ENCODE data around the gene GNL3L.
"Not testable (repeated sequence)": the region's sequence is repeated elsewhere in the genome, so short reads cannot be mapped to it uniquely, and the experiment has no call there.

GNL3L gene

DNA sequence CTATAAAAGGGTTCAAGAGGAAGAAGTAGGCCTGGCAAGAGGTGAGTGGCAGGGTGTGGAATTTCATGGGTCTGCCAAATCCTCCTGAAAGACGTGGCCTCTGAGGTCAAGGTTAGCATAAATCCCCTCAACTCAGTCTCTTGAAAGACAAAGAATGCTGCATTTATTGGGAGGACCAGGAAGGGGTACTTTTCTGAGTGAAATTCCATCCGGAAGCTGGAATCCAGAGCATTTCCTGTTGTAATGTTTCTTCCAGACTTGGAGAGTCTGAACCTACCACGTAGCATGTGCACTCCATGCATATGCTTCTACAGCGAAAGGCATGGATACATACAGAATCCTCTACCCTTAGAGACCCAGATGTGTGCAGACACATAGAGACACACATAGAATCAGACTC, 20.6 kb upstream of the GNL3L start:
- DNase-seq (ENCODE audit: low spot score in 2 of 2) = peak; percentile 24 to 29
- Histone ChIP-seq H3K4me3 (no peak overlapping the region), H3K36me3 (replicated peaks) (no peaks in the 10 kb centered on the region), H3K27me3 (ENCODE audit: low read depth) (no peaks in the 10 kb centered on the region), H3K9me3 (peaks cover 6% of the 10 kb centered on the region), H3K4me1 (peaks cover 8% of the 10 kb centered on the region; the same call in 1 of the 2 replicates)
- in situ Hi-C loops (cut with MboI; ENCODE audit: low sequenced_read_pairs) = no loop called here

DNA sequence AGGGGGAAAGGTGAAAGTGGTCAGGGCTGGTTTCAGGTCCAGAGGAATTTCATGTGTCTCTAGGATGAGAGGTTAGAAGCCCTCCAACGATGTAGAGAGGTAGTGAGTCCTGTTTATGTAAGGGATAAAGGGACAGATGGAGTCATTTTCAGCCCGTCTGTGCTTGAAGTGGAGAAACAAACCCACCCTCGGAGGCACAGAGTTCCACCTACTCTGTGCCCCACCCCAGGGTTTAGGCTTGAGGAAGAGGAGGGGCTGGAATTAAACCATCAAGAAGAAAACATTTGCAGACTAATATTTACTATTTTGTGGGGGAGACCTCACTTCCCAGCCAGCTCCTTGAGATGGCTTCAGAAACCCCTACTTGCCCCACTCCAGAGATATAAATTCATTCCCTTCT, 868 bp upstream of the GNL3L start:
- H3K27me3 ChIP-seq (ENCODE audit: low read depth) = no peaks in the 10 kb centered on the region
- peaks cover 36% of the 10 kb centered on the region for H3K36me3 ChIP-seq (replicated peaks)
- H3K9me3 ChIP-seq = peaks cover 7% of the 10 kb centered on the region
- peaks cover 22% of the 10 kb centered on the region for H3K4me1 ChIP-seq
- in situ Hi-C loops (cut with MboI; ENCODE audit: low sequenced_read_pairs) = no loop called here
- H3K4me3 ChIP-seq = no peak overlapping the region
- DNase-seq (ENCODE audit: low spot score in 2 of 2) = no peak

DNA sequence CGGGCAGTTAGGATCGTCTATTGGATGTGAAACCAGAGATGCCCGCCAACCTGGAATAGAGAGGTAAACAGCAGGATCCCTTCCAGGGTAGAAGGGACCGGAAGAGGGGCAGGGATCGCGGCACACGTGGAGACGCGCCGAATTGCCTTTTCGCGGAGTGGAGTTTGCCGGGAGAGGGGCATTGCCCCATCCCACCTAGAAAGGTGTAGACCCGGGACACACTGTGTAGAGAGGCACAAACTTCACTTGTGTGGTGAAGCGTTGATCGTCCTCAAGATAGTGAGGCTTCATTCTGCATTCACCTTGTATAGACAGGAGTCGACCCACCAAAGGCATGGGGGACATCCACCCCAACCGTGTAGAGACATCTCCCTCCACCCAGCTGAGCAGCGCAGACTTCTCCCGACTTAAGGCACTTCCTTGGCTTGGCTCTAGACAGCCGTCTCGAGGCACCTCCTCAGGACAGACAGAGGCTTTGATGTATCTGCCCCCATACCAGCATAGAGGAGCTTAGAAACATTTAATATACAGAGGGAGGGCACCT, 410 bp downstream of the GNL3L start:
- DNase-seq (ENCODE audit: low spot score in 2 of 2) = peak in 1 of 2 experiments; percentile 14
- peaks cover 24% of the 10 kb centered on the region for H3K4me1 ChIP-seq
- H3K36me3 ChIP-seq (replicated peaks) = peaks cover 43% of the 10 kb centered on the region
- in situ Hi-C loops (cut with MboI; ENCODE audit: low sequenced_read_pairs) = no loop called here
- H3K27me3 ChIP-seq (ENCODE audit: low read depth) = no peaks in the 10 kb centered on the region
- H3K9me3 ChIP-seq = peaks cover 7% of the 10 kb centered on the region
- H3K4me3 ChIP-seq = peak overlapping the region; percentile 82

DNA sequence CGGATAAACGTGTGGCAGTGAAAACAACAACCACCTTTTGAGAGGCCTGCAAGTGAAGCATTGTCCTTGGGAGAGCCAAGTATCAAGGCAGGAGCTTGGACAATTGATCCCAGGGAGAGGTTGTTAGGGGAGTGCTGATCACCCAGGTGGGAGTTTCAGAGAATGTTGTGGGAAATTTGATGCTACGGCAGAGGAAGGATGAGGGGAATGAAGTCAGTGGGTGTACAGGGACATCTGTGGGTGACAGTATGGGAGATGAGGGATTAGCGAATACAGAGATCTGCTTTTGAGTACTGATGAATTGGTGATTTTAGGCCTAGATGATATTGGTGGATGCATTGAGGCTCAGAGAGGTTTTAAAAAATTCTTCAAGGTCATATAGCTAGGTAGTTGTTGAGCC, 4.3 kb downstream of the GNL3L start:
- Histone ChIP-seq H3K4me1 (peaks cover 23% of the 10 kb centered on the region), H3K27me3 (ENCODE audit: low read depth) (no peaks in the 10 kb centered on the region), H3K9me3 (peaks cover 1% of the 10 kb centered on the region), H3K36me3 (replicated peaks) (peaks cover 76% of the 10 kb centered on the region), H3K4me3 (no peak overlapping the region)
- no peak for DNase-seq (ENCODE audit: low spot score in 2 of 2)
- in situ Hi-C loops (cut with MboI; ENCODE audit: low sequenced_read_pairs) = no loop called here

DNA sequence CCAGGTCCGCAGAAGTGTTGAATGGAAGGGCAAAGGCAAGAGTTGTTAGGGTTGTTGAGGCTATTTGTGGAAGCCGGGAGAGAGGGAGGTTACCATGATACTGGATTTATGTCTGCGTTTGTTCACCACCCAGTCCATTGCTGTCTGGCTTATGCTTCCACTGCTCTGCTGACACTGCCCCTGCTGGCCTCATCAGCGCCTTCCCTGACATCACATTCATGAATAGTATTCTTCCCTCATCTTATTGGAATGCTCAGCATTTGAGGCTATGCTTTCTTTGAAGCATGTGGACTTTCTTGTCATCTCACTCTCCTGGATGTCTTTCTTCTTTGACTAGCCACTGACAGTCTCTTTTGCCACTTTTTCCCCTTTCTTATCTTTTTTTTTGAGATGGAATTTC, 10.3 kb downstream of the GNL3L start:
- Histone ChIP-seq H3K4me3 (no peak overlapping the region), H3K36me3 (replicated peaks) (peaks cover 88% of the 10 kb centered on the region), H3K27me3 (ENCODE audit: low read depth) (no peaks in the 10 kb centered on the region), H3K9me3 (no peaks in the 10 kb centered on the region), H3K4me1 (no peaks in the 10 kb centered on the region)
- DNase-seq (ENCODE audit: low spot score in 2 of 2) = no peak
- in situ Hi-C loops (cut with MboI; ENCODE audit: low sequenced_read_pairs) = no loop called here

DNA sequence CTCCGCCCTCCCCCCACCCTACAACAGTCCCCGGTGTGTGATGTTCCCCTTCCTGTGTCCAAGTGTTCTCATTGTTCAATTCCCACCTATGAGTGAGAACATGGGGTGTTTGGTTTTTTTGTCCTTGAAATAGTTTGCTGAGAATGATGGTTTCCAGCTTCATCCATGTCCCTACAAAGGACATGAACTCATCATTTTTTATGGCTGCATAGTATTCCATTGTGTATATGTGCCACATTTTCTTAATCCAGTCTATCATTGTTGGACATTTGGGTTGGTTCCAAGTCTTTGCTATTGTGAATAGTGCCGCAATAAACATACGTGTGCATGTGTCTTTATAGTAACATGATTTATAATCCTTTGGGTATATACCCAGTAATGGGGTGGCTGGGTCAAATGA, 12.2 kb downstream of the GNL3L start:
- H3K9me3 ChIP-seq; H3K4me3 ChIP-seq; in situ Hi-C loops (cut with MboI; ENCODE audit: low sequenced_read_pairs); DNase-seq (ENCODE audit: low spot score in 2 of 2); H3K27me3 ChIP-seq (ENCODE audit: low read depth); H3K4me1 ChIP-seq: not testable (repeated sequence)
- H3K36me3 ChIP-seq (replicated peaks) = peaks cover 92% of the 10 kb centered on the region

DNA sequence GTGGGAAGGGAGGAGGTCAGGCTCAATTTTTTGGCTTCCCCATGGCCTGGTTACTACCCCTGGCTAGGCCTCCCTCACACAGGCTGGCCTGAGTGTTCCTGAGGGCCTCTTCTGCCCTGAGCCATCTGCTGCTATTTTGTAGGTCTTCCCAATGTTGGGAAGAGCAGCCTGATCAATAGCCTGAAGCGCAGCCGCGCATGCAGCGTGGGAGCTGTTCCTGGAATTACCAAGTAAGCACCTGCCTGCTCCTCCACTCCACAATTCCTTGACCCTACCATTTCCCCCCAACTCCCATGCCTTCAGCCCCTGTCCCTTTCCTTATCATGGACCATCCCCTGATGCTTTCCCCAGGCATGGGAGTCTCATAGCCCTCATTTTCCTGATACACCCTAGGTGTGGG, 20.8 kb downstream of the GNL3L start:
- peaks cover 93% of the 10 kb centered on the region for H3K36me3 ChIP-seq (replicated peaks)
- no peaks in the 10 kb centered on the region for H3K27me3 ChIP-seq (ENCODE audit: low read depth)
- H3K4me1 ChIP-seq = no peaks in the 10 kb centered on the region
- H3K9me3 ChIP-seq = no peaks in the 10 kb centered on the region
- no peak for DNase-seq (ENCODE audit: low spot score in 2 of 2)
- H3K4me3 ChIP-seq = no peak overlapping the region
- in situ Hi-C loops (cut with MboI; ENCODE audit: low sequenced_read_pairs) = no loop called here

DNA sequence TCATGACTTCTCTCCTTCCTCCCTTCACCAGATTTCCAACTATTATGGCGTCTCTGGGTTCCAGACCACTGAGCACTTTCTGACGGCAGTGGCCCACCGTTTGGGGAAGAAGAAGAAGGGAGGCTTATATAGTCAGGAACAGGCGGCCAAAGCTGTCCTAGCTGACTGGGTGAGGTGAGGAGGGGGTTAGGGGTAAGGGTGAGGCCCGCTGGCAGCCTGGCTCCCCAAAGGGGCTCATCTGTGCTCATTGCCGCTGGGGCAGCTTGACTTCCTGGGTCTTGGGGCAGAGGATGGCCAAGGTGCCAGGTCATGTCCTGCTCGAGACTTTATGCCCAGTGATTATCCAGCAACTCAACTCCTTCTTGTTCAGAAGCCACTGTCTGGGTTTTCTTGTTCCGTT, 21.8 kb downstream of the GNL3L start:
- Histone ChIP-seq H3K36me3 (replicated peaks) (peaks cover 94% of the 10 kb centered on the region), H3K4me3 (no peak overlapping the region), H3K4me1 (no peaks in the 10 kb centered on the region), H3K9me3 (no peaks in the 10 kb centered on the region), H3K27me3 (ENCODE audit: low read depth) (no peaks in the 10 kb centered on the region)
- DNase-seq (ENCODE audit: low spot score in 2 of 2) = no peak
- in situ Hi-C loops (cut with MboI; ENCODE audit: low sequenced_read_pairs) = no loop called here

DNA sequence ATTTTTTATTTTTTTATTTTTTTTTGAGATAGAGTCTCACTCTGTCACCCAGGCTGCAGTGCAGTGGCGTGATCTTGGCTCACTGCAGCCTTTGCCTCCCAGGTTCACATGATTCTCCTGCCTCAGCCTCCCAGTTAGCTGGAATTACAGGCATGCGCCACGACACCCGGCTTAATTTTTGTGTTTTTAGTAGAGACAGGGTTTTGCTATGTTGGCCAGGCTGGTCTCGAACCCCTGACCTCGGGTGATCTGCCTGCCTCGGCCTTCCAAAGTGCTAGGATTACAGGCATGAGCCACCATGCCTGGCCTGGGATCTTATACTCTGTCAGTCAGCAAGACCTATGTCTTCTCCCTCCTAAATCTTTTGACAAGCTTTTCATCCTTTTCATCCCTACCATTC, 25.0 kb downstream of the GNL3L start:
- H3K36me3 ChIP-seq (replicated peaks) = peaks cover 96% of the 10 kb centered on the region
- in situ Hi-C loops (cut with MboI; ENCODE audit: low sequenced_read_pairs); H3K9me3 ChIP-seq; DNase-seq (ENCODE audit: low spot score in 2 of 2); H3K27me3 ChIP-seq (ENCODE audit: low read depth); H3K4me1 ChIP-seq; H3K4me3 ChIP-seq: not testable (repeated sequence)

DNA sequence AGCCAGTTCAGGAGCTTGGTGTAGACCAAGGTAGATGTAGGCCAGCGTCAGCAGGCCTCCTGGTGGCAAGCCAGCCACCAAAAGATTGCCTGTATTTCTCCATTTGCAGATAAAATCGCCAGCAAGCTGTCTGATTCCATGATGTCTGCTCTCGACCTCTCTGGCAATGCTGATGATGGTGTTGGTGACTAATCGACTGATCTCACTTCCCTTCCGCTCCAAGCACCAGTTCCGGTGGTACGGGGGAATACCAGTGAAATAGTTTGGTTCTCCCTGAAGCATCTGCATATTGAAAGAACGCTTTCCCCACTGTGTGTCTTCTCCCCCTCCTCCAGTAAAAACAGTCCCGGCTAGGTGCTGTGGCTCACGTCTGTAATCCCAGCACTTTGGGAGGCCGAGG, 30.4 kb downstream of the GNL3L start:
- in situ Hi-C loops (cut with MboI; ENCODE audit: low sequenced_read_pairs) = no loop called here

DNA sequence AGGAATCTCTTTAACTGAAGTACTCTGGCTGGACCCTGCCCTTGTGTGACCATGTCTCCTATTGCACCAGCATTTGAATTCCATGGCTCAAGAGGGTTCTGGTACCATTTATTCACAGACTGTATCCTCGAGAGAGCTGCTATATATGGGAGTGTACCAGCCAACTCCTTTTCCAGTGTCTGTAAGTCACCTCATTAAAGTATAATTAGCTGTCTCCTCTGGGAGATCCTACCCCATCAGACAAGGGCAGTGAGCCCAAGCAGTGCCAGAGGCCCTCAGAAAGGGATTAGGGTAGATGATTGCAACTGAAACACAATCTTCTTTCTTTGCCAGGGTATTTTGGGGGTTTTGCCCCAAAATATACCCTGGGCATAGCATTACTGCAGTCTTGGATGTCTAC, 31.6 kb downstream of the GNL3L start:
- Histone ChIP-seq H3K36me3 (replicated peaks) (peaks cover 73% of the 10 kb centered on the region), H3K9me3 (no peaks in the 10 kb centered on the region), H3K27me3 (ENCODE audit: low read depth) (no peaks in the 10 kb centered on the region), H3K4me3 (no peak overlapping the region), H3K4me1 (peaks cover 17% of the 10 kb centered on the region)
- in situ Hi-C loops (cut with MboI; ENCODE audit: low sequenced_read_pairs) = no loop called here
- no peak for DNase-seq (ENCODE audit: low spot score in 2 of 2)

More for the DNA sequence above, 30.4 kb downstream of the GNL3L start:
- H3K4me3 ChIP-seq = no peak overlapping the region
- peaks cover 82% of the 10 kb centered on the region for H3K36me3 ChIP-seq (replicated peaks)
- peaks cover 6% of the 10 kb centered on the region for H3K4me1 ChIP-seq
- no peaks in the 10 kb centered on the region for H3K9me3 ChIP-seq
- DNase-seq (ENCODE audit: low spot score in 2 of 2) = no peak
- no peaks in the 10 kb centered on the region for H3K27me3 ChIP-seq (ENCODE audit: low read depth)

DNA sequence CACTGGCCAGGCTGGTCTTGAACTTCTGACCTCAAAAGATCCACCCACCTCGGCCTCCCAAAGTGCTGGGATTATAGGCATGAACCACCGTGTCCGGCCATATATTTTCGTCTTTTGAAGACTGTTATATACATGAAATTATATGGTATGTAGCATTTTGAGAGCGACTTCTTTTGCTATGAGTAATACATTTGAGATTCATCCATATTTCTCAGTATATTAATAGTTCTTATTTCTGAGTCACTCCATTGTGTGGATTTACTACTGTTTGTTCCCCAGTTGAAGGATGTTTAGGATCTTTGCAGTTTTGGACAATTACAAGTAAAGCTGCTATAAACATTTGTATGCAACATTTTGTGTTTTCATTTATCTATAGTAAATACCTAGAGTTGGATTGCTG, 34.9 kb downstream of the GNL3L start:
- in situ Hi-C loops (cut with MboI; ENCODE audit: low sequenced_read_pairs) = no loop called here
- DNase-seq (ENCODE audit: low spot score in 2 of 2) = no peak
- peaks cover 21% of the 10 kb centered on the region for H3K4me1 ChIP-seq
- H3K27me3 ChIP-seq (ENCODE audit: low read depth) = no peaks in the 10 kb centered on the region
- H3K36me3 ChIP-seq (replicated peaks) = peaks cover 45% of the 10 kb centered on the region
- H3K9me3 ChIP-seq = no peaks in the 10 kb centered on the region
- H3K4me3 ChIP-seq = no peak overlapping the region

DNA sequence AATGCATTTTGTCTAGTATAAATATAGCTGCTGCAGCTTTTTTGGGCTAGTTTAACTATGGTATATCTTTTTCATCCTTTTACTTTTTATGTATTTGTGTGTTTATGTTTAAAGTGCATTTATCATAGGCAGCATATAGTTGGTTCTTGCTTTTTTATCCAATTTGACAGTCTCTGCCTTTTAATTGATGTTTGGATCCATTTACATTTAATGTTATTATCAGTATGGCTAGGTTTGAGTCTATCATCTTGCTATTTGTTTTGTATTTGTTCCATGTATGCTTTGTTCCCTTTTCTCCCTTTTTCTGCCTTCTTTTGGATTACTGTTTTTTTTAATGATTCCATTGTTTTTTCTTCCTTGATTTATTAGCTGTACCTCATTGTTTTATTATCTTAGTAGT, 40.3 kb downstream of the GNL3L start:
- Histone ChIP-seq H3K9me3 (peaks cover 2% of the 10 kb centered on the region; the same call in 1 of the 2 replicates), H3K36me3 (replicated peaks) (peaks cover 19% of the 10 kb centered on the region), H3K27me3 (ENCODE audit: low read depth) (no peaks in the 10 kb centered on the region), H3K4me3 (no peak overlapping the region), H3K4me1 (peaks cover 16% of the 10 kb centered on the region)
- DNase-seq (ENCODE audit: low spot score in 2 of 2) = no peak
- in situ Hi-C loops (cut with MboI; ENCODE audit: low sequenced_read_pairs) = no loop called here

DNA sequence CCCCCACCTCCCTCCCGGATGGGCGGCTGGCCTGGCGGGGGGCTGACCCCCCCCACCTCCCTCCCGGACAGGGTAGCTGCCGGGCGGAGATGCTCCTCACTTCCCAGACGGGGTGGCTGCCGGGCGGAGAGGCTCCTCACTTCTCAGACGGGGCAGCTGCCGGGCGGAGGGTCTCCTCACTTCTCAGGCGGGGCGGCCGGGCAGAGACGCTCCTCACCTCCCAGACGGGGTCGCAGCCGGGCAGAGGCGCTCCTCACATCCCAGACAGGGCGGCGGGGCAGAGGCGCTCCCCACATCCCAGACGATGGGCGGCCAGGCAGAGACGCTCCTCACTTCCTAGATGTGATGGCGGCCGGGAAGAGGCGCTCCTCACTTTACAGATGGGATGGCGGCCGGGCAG, 42.6 kb downstream of the GNL3L start:
- H3K27me3 ChIP-seq (ENCODE audit: low read depth); in situ Hi-C loops (cut with MboI; ENCODE audit: low sequenced_read_pairs); H3K9me3 ChIP-seq; H3K4me3 ChIP-seq; H3K4me1 ChIP-seq; DNase-seq (ENCODE audit: low spot score in 2 of 2): not testable (repeated sequence)
- peaks cover 23% of the 10 kb centered on the region for H3K36me3 ChIP-seq (replicated peaks)

DNA sequence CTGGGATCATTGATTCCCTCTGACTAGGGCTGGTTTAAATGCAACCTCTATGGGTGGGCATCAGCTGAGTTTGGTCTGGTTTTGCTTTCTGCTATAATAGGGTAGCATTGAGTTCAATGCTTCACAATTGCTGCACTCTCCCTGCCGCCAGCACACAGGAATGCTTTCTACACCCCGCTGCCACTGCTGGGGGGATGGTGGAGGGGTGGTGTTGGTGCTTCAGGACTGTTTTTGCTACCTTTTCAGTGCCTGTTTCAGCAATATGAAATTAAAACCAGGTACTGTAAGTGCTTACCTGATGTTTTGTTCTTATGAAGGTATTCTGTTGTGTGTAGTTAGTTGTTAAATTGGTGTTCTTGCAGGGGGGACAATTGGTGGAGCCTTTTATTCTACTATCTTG, 67.7 kb downstream of the GNL3L start:
- no peaks in the 10 kb centered on the region for H3K27me3 ChIP-seq (ENCODE audit: low read depth)
- no peak overlapping the region for H3K4me3 ChIP-seq
- no peaks in the 10 kb centered on the region for H3K4me1 ChIP-seq
- no peak for DNase-seq (ENCODE audit: low spot score in 2 of 2)
- in situ Hi-C loops (cut with MboI; ENCODE audit: low sequenced_read_pairs) = no loop called here
- H3K36me3 ChIP-seq (replicated peaks) = no peaks in the 10 kb centered on the region
- H3K9me3 ChIP-seq = no peaks in the 10 kb centered on the region
